RWPE2 (cell line): Measurements from ENCODE around the gene RBM39.
"Not testable (repeated sequence)": the region's sequence is repeated elsewhere in the genome, so short reads cannot be mapped to it uniquely, and the experiment has no call there.

Experiments used
- ATAC-seq: fragments of 200-7000 bp; cut with Tn5 transposase; 3 replicates; pipeline ENCODE4 v1.9.1; 2021; ENCODE audit warnings: low read depth
- DNase-seq: peaks from one replicate; pipeline ENCODE4 v3.0.0-alpha.2; 2020; ENCODE audit warnings: low spot score
- H3K27ac ChIP-seq: fragments of 450-650 bp; 2 replicates; pipeline ENCODE4 v1.5.1; 2017; ENCODE audit warnings: mild to moderate bottlenecking; ENCODE audit not compliant: poor library complexity, severe bottlenecking
- H3K27me3 ChIP-seq: fragments of 250-450 bp; sonication (Bioruptor Pico); 2 replicates; pipeline ENCODE4 v1.5.1; 2021; ENCODE audit warnings: mild to moderate bottlenecking, moderate library complexity; ENCODE audit not compliant: insufficient read depth, poor library complexity, severe bottlenecking
- H3K36me3 ChIP-seq: fragments of 250-450 bp; sonication (Bioruptor Pico); 2 replicates; pipeline ENCODE4 v1.5.1; 2020; ENCODE audit warnings: low read depth, mild to moderate bottlenecking, moderate library complexity
- H3K4me1 ChIP-seq: fragments of 250-450 bp; sonication (Bioruptor Pico); 2 replicates; pipeline ENCODE4 v1.5.1; 2021; ENCODE audit warnings: mild to moderate bottlenecking, moderate library complexity; ENCODE audit not compliant: insufficient read depth, poor library complexity, severe bottlenecking
- H3K4me3 ChIP-seq: fragments of 250-450 bp; sonication (Bioruptor Pico); 2 replicates; pipeline ENCODE4 v1.5.1; 2021; ENCODE audit warnings: mild to moderate bottlenecking, moderate library complexity; ENCODE audit not compliant: severe bottlenecking
- H3K9me3 ChIP-seq: fragments of 250-450 bp; sonication (Bioruptor Pico); 2 replicates; pipeline ENCODE4 v1.5.1; 2021; ENCODE audit warnings: mild to moderate bottlenecking, moderate library complexity; ENCODE audit not compliant: severe bottlenecking
- TF ChIP-seq, protein P1 (sequence below): fragments of 450-650 bp; IDR thresholded peaks from one replicate; pipeline ENCODE4 v1.5.1; 2017; ENCODE audit warnings: mild to moderate bottlenecking, moderate library complexity; ENCODE audit not compliant: poor library complexity, severe bottlenecking

The RBM39 gene

DNA sequence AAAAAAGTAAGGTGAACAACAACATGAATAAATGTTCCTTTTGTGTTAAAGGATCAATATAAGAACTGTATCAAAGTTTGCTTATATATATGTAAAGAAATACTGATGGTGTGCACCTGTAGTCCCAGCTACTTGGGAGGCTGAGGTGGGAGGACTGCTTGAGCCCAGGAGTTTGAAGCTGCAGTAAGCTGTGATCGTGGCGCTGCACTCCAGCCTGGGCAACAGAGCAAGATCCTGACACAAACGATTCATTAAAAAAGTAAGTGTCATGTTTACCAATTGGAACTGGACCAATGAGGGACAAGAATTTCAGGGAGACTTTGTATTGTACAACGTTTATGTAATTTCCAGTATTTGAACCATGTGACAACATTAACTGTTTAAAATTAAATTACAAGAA, 24.8 kb upstream of the RBM39 start:
- H3K27ac ChIP-seq, result no peak overlapping the region
- H3K9me3 ChIP-seq, result no peaks in the 10 kb centered on the region
- H3K27me3 ChIP-seq, result no peaks in the 10 kb centered on the region
- peaks cover 17% of the 10 kb centered on the region for H3K4me1 ChIP-seq
- TF ChIP-seq, protein P1, sequence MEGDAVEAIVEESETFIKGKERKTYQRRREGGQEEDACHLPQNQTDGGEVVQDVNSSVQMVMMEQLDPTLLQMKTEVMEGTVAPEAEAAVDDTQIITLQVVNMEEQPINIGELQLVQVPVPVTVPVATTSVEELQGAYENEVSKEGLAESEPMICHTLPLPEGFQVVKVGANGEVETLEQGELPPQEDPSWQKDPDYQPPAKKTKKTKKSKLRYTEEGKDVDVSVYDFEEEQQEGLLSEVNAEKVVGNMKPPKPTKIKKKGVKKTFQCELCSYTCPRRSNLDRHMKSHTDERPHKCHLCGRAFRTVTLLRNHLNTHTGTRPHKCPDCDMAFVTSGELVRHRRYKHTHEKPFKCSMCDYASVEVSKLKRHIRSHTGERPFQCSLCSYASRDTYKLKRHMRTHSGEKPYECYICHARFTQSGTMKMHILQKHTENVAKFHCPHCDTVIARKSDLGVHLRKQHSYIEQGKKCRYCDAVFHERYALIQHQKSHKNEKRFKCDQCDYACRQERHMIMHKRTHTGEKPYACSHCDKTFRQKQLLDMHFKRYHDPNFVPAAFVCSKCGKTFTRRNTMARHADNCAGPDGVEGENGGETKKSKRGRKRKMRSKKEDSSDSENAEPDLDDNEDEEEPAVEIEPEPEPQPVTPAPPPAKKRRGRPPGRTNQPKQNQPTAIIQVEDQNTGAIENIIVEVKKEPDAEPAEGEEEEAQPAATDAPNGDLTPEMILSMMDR, result no peak
- DNase-seq (no peak), ATAC-seq (no peak)
- no peaks in the 10 kb centered on the region for H3K36me3 ChIP-seq
- no peak overlapping the region for H3K4me3 ChIP-seq

DNA sequence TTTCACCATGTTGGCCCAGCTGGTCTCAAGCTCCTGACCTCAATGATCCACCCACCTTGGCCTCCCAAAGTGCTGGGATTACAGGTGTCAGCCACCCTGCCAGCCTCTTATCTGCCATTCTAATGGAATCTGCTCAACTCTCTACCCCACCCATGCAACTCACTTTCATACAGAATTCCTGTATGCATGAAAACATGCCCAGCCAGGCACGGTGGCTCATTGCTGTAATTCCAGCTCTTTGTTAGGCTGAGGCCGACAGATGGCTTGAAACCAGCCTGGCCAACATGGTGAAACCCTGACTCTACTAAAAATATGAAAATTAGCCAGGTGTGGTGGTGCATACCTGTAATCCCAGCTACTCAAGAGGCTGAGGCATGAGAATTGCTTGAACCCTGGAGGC, 22.9 kb upstream of the RBM39 start:
- peaks cover 12% of the 10 kb centered on the region for H3K4me1 ChIP-seq
- ATAC-seq, DNase-seq, H3K36me3 ChIP-seq, H3K9me3 ChIP-seq, H3K27ac ChIP-seq, H3K27me3 ChIP-seq, H3K4me3 ChIP-seq: not testable (repeated sequence)

DNA sequence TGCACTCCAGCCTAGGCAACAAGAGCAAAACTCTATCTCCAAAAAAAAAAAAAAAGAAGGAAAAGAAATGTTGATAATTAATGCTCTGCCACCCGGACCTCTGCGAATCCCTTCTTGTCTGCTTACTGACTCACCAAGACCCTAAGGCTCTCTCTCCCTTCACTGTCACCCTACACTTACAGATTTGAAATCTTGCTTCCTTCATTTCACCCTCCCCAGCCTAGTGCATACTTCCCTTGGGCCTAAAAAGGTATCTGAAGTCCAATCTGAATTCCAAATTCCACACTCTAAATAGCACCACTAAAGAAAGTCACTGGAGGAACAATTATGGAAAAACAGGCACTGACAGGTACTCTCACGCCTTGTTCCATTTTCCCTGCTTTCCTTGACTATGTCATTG, 20.4 kb upstream of the RBM39 start:
- TF ChIP-seq, protein P1, result no peak
- H3K36me3 ChIP-seq, result no peaks in the 10 kb centered on the region
- H3K9me3 ChIP-seq, result no peaks in the 10 kb centered on the region
- no peak for ATAC-seq
- no peak overlapping the region for H3K4me3 ChIP-seq
- no peak overlapping the region for H3K27ac ChIP-seq
- H3K27me3 ChIP-seq, result no peaks in the 10 kb centered on the region
- H3K4me1 ChIP-seq, result no peaks in the 10 kb centered on the region
- no peak for DNase-seq

DNA sequence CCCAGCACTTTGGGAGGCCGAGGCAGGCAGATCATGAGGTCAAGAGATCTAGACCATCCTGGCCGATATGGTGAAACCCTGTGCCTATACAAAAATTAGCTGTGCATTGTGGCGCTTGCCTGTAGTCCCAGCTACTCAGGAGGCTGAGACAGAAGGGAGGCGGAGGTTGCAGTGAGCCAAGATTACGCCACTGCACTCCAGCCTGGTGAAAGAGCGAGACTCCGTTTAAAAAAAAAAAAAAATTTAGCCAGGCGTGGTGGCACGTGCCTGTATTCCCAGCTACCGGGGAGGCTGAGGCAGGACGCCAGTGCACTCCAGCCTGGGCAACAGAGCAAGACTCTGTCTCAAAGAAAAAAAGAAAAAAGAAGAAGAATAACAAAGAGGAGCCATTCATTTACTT, 19.5 kb upstream of the RBM39 start:
- H3K27me3 ChIP-seq, H3K4me3 ChIP-seq, H3K27ac ChIP-seq, H3K4me1 ChIP-seq, H3K9me3 ChIP-seq, H3K36me3 ChIP-seq, ATAC-seq: not testable (repeated sequence)
- peak; percentile 47 for DNase-seq

DNA sequence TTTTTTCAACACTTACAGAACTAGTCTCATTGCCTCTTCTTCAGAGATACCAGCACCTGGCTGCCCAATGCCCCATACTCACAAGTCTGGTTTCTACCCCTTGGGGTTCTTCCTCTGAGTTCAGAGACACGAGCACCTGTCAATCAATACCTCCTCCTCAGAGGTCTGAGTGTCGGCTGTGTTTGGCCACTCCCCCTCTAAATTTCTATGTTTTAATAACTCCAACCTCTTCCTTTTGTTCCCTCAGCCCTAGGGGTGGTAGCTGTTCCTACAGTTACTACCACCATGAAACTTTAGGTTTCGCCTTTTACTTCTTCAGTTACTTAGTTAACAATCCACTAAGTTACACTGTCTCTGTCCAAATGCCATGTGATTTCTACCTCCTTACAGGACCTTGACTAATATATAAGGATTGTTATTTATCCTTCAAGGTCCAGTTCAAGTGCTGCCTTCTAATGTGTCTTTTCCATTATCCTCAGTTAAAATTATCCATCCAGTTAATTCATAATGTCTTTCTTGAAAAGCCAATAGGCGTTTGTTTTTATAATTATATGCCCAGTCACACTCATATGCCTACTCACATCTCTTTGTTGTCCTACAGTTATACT, 15.1 kb upstream of the RBM39 start:
- Histone ChIP-seq H3K4me1 (no peaks in the 10 kb centered on the region), H3K27me3 (no peaks in the 10 kb centered on the region), H3K36me3 (no peaks in the 10 kb centered on the region), H3K27ac (no peak overlapping the region), H3K9me3 (no peaks in the 10 kb centered on the region), H3K4me3 (no peak overlapping the region)
- DNase-seq, result no peak
- TF ChIP-seq, protein P1, result no peak
- peak; percentile 28 for ATAC-seq

DNA sequence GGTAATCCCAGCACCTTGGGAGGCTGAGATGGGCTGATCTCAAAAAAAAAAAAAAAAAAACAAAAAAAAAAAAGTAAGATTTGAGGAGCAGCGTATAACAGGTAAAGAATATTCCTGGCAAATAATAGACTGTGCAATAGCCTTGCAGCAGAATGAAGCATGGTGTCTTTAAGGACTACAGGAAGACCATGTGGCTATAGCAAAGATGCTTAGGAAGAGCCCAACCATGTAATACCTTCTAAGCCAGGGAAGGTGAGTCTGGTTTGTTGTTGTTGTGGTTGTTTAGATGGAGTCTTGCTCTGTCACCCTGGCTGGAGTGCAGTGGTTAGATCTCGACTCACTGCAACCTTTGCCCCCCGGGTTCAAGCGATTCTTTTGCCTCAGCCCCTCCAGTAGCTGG, 14.3 kb upstream of the RBM39 start:
- Histone ChIP-seq H3K36me3 (no peaks in the 10 kb centered on the region), H3K27ac (no peak overlapping the region), H3K9me3 (no peaks in the 10 kb centered on the region), H3K4me3 (no peak overlapping the region), H3K4me1 (no peaks in the 10 kb centered on the region), H3K27me3 (no peaks in the 10 kb centered on the region)
- no peak for ATAC-seq
- TF ChIP-seq, protein P1, result no peak
- no peak for DNase-seq
